Spleen (tissue), 7 donors: ENCODE measurements around the gene GLYR1.

Source experiments
- POLR2AphosphoS5 ChIP-seq, 3 donors: sonication (generic); formaldehyde crosslinking; IDR thresholded peaks; one replicate each; pipeline ENCODE4 v1.5.1; 2017; ENCODE audit warnings: antibody characterized with exemption in 3 of 3
- TF ChIP-seq, protein P1 (sequence below), 11 experiments: fragments of 200-600 bp in 7 of 11; fragments of 450-650 bp in 4 of 11; sonication (generic) in 4 of 11; IDR thresholded peaks in 8 of 11; conservative IDR thresholded peaks in 3 of 11; 1 replicate in 7 of 11; 2 replicates in 4 of 11; pipeline versions ENCODE4 v1.4.0 to v1.8.0; 2016 to 2021; ENCODE audit warnings: antibody characterized with exemption in 11 of 11, inconsistent platforms in 4 of 11, mild to moderate bottlenecking in 1 of 11
- donor health status: DM: no; HTN: no; CAD: no; lungs with moderate emphysema.
- donor health status: DM: no; HTN: no; CAD: no.
- donor health status: DM: no; HTN: no; CAD: no.

DNA sequence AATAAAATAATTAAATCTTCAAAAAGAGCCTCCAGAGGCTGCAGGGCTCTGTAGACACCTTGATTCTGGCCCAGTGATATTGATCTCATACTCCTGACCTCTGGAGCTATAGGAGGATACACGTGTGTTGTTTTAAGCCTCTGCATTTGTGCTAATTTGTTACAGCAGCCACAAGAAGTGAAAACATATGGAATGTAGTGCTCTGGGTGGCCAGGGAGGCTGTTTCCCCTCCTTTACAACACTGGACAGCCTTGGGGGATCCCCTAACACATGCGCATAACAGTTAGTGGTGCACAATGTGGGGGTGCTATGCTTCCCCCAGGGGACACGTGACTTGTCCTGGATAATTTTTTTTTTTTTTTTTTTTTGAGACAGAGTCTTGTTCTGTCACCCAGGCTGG, 75.4 kb downstream of the GLYR1 start:
- TF ChIP-seq, protein P1, sequence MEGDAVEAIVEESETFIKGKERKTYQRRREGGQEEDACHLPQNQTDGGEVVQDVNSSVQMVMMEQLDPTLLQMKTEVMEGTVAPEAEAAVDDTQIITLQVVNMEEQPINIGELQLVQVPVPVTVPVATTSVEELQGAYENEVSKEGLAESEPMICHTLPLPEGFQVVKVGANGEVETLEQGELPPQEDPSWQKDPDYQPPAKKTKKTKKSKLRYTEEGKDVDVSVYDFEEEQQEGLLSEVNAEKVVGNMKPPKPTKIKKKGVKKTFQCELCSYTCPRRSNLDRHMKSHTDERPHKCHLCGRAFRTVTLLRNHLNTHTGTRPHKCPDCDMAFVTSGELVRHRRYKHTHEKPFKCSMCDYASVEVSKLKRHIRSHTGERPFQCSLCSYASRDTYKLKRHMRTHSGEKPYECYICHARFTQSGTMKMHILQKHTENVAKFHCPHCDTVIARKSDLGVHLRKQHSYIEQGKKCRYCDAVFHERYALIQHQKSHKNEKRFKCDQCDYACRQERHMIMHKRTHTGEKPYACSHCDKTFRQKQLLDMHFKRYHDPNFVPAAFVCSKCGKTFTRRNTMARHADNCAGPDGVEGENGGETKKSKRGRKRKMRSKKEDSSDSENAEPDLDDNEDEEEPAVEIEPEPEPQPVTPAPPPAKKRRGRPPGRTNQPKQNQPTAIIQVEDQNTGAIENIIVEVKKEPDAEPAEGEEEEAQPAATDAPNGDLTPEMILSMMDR (IDR thresholded peaks at IDR 0.05 in 8 of 11, conservative IDR thresholded peaks at IDR 0.05 in 3 of 11) = no peak
- no peak for TF ChIP-seq POLR2AphosphoS5 (IDR thresholded peaks at IDR 0.05)
